B cell (primary cell): ENCODE data around the gene DGKQ. TPM values are rescaled to one million over a fixed set of nuclear protein-coding genes. Genes with fewer than 3 reads are reported as not detected.
A peak's percentile ranks its signal among the peaks of the same experiment; 100 is the strongest.
"Not testable (repeated sequence)": the region's sequence is repeated elsewhere in the genome, so short reads cannot be mapped to it uniquely, and the experiment has no call there.

Experiments used
- ATAC-seq: fragments of 200-7000 bp; cut with Tn5 transposase; one replicate; pipeline ENCODE4 v1.10.0; 2021; ENCODE audit warnings: low read depth, mild to moderate bottlenecking, moderate number of reproducible peaks, moderate library complexity
- CTCF ChIA-PET: fragments of 350-600 bp; sonication (Branson Sonifier 250); formaldehyde crosslinking; loops from one replicate; lab custom pipeline; 2021; ENCODE audit warnings: antibody characterized with exemption, inconsistent platforms; lab: Charles Lee
- POLR2A ChIA-PET: fragments of 350-600 bp; sonication (Branson Sonifier 250); formaldehyde crosslinking; loops from one replicate; lab custom pipeline; 2021; ENCODE audit warnings: antibody characterized with exemption; lab: Charles Lee
- DNase-seq: peaks from one replicate; pipeline ENCODE4 v3.0.0; 2013
- H2AFZ ChIP-seq: 2 replicates; pipeline ENCODE4 v1.6.1; 2012; ENCODE audit warnings: mild to moderate bottlenecking, low read depth, low read length; ENCODE audit not compliant: insufficient read depth, poor library complexity, severe bottlenecking
- H3K27ac ChIP-seq, 2 donors: 1 replicate in 1 of 2; 2 replicates in 1 of 2; pipeline ENCODE4 v1.5.1; 2012 to 2013; ENCODE audit warnings: low read length in 2 of 2, mild to moderate bottlenecking in 2 of 2, moderate library complexity in 1 of 2
- H3K27me3 ChIP-seq, 4 experiments: fragments of 200-600 bp in 1 of 4; sonication (generic) in 1 of 4; replicated peaks in 1 of 4; 1 replicate in 2 of 4; 2 replicates in 2 of 4; pipeline versions ENCODE4 v1.6.1 to v1.7.0; 2013 to 2016; ENCODE audit warnings: low read length in 3 of 4, mild to moderate bottlenecking in 2 of 4, mixed read lengths in 1 of 4, moderate library complexity in 1 of 4; ENCODE audit not compliant: insufficient read depth in 4 of 4, control insufficient read depth in 3 of 4; ENCODE audit errors: control extremely low read depth in 1 of 4
- H3K36me3 ChIP-seq, 2 experiments: replicated peaks in 1 of 2; 1 replicate in 1 of 2; 2 replicates in 1 of 2; pipeline versions ENCODE4 v1.6.1 to v1.7.1; 2013; ENCODE audit warnings: low read length in 1 of 2; ENCODE audit not compliant: insufficient read depth in 2 of 2, control insufficient read depth in 1 of 2; ENCODE audit errors: control extremely low read depth in 1 of 2, extremely low read depth in 1 of 2
- H3K4me1 ChIP-seq, 2 donors: fragments of 200-600 bp in 1 of 2; sonication (generic) in 1 of 2; 1 replicate in 1 of 2; 2 replicates in 1 of 2; pipeline versions ENCODE4 v1.5.1 to v1.6.1; 2013 to 2017; ENCODE audit warnings: low read length in 2 of 2; ENCODE audit not compliant: control insufficient read depth in 2 of 2, insufficient read depth in 2 of 2
- H3K4me2 ChIP-seq: replicated peaks from 2 replicates; pipeline ENCODE3; 2012; ENCODE audit warnings: mild to moderate bottlenecking, low read depth, low read length; ENCODE audit not compliant: poor library complexity, severe bottlenecking
- H3K4me3 ChIP-seq, 5 experiments: fragments of 200-600 bp in 1 of 5; sonication (generic) in 1 of 5; 1 replicate in 3 of 5; 2 replicates in 2 of 5; pipeline versions ENCODE4 v1.5.1 to v1.7.0; 2011 to 2016; ENCODE audit warnings: low read length in 4 of 5, mild to moderate bottlenecking in 4 of 5, low read depth in 2 of 5, control low read depth in 1 of 5, moderate library complexity in 1 of 5; ENCODE audit not compliant: insufficient read depth in 1 of 5; ENCODE audit errors: control extremely low read depth in 1 of 5, extremely low read depth in 1 of 5
- H3K79me2 ChIP-seq: fragments of 200-600 bp; sonication (generic); one replicate; pipeline ENCODE4 v1.6.0; 2016; ENCODE audit warnings: low read length; ENCODE audit not compliant: control insufficient read depth, insufficient read depth
- H3K9ac ChIP-seq: fragments of 200-600 bp; sonication (generic); 2 replicates; pipeline ENCODE4 v1.6.1; 2017; ENCODE audit warnings: mild to moderate bottlenecking, low read length, moderate library complexity
- H3K9me3 ChIP-seq, 3 donors: one replicate each; pipeline versions ENCODE4 v1.6.1 to v1.7.1; 2013; ENCODE audit warnings: low read length in 2 of 3; ENCODE audit not compliant: control insufficient read depth in 2 of 3, insufficient read depth in 1 of 3; ENCODE audit errors: control extremely low read depth in 1 of 3
- H4K20me1 ChIP-seq: 2 replicates; pipeline ENCODE4 v1.6.0; 2012; ENCODE audit warnings: mild to moderate bottlenecking, low read length; ENCODE audit not compliant: insufficient read depth, control insufficient read depth, poor library complexity, severe bottlenecking
- H3K27ac Mint-ChIP-seq: one replicate; pipeline ENCODE4 v1.8.0; 2021; ENCODE audit warnings: mixed read lengths
- H3K27me3 Mint-ChIP-seq: one replicate; pipeline ENCODE4 v1.8.0; 2021; ENCODE audit warnings: mixed read lengths
- H3K4me1 Mint-ChIP-seq: one replicate; pipeline ENCODE4 v1.8.0; 2021; ENCODE audit warnings: mixed read lengths
- H3K4me3 Mint-ChIP-seq: one replicate; pipeline ENCODE4 v1.8.0; 2021; ENCODE audit warnings: mixed read lengths
- H3K9me3 Mint-ChIP-seq: one replicate; pipeline ENCODE4 v1.8.0; 2022; ENCODE audit warnings: mixed read lengths; ENCODE audit not compliant: insufficient read depth
- EZH2 ChIP-seq: IDR thresholded peaks from 2 replicates; pipeline ENCODE4 v1.6.1; 2012; ENCODE audit warnings: borderline replicate concordance, low read depth, mild to moderate bottlenecking, moderate library complexity, low read length; ENCODE audit not compliant: insufficient read depth, poor library complexity, severe bottlenecking
- WGBS: methylation state at CpG from one replicate; pipeline ENCODE4 v1.1.5; 2013; ENCODE audit warnings: missing lambda C conversion rate; ENCODE audit not compliant: insufficient coverage; 5-methylcytosine and 5-hydroxymethylcytosine counted together
- intact Hi-C: fragments of 100-400 bp; cut with micrococcal nuclease; formaldehyde crosslinking; loops from one replicate; pipeline ENCODE4 v1.10.0; 2022
- polyA plus RNA-seq: library from polyadenylated mRNA; depleted of rRNA; stranded (reverse); fragments of >200 nt; gene quantifications from 2 replicates; pipeline ENCODE4 v1.2.3, GENCODE V29; 2012
- total RNA-seq, 2 donors: library from RNA; stranded (reverse); fragments of 120-200 nt in 1 of 2; gene quantifications; 1 replicate in 1 of 2; 2 replicates in 1 of 2; pipeline versions ENCODE4 v1.2.3 to v1.2.4, GENCODE V29; 2013 to 2022
- TF ChIP-seq, protein P1 (sequence below): fragments of 200-600 bp; IDR thresholded peaks from one replicate; pipeline ENCODE4 v1.8.0; 2022; ENCODE audit warnings: antibody characterized with exemption, mild to moderate bottlenecking

Gene DGKQ
- total and polyA plus RNA-seq, 2 donors (not counting 1 experiment from before 2014, with no cell fraction given): 22.6 to 30.4 TPM

DNA sequence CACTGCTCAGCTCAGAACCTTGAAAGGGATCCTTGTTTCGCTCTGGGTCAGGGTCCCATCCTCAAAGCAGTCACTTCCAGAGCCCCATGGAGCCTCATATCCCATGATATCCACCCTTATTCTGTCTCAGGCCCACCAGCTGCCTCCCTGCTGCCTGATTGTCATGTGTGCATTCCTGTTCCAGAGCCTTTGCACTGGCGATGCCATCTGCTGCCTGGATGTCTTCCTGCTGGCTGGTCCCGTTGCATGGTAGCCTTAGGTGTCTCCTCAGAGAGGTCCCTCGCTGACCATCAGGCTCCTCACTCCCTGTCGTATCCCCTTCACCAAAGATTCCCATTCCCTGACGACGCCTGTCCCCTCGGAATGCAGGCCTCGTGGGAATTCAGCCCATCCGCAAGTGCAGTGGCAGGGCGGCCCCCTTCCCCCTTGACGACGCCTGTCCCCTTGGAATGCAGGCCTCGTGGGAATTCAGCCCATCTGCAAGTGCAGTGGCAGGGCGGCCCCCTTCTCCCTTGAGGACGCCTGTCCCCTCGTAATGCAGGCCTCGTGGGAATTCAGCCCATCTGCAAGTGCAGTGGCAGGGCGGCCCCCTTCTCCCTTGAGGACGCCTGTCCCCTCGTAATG, 26.0 kb upstream of the DGKQ start:
- H3K79me2 ChIP-seq, H3K4me3 ChIP-seq, H3K4me2 ChIP-seq, intact Hi-C loops, H3K27ac ChIP-seq, H3K9ac ChIP-seq, H3K36me3 ChIP-seq, DNase-seq, H2AFZ ChIP-seq, H4K20me1 ChIP-seq, H3K9me3 Mint-ChIP-seq, ATAC-seq: not testable (repeated sequence)
- Histone ChIP-seq H3K9me3 (peaks cover 0 to 43% (median 0%) of the 10 kb centered on the region in 3 donors), H3K27me3 (peaks cover 0 to 66% (median 31%) of the 10 kb centered on the region in 4 experiments), H3K4me1 (peaks cover 30 to 42% of the 10 kb centered on the region in 2 donors)
- peaks cover 18% of the 10 kb centered on the region for H3K27me3 Mint-ChIP-seq
- 41% methylated on average over 13 of the region's 21 CpGs for WGBS
- H3K27ac Mint-ChIP-seq: peak overlapping the region; percentile 80
- peaks cover 31% of the 10 kb centered on the region for H3K4me1 Mint-ChIP-seq
- H3K4me3 Mint-ChIP-seq: peak overlapping the region; percentile 69
- ChIA-PET CTCF (interaction anchor here (1.5 kb wide), 1 partner anchor 256 kb away, joined by 4 read pairs; no protein-coding TSS in a partner anchor), POLR2A (interaction anchor here (0.7 kb wide), 1 partner anchor 26 kb away, joined by 3 read pairs; no protein-coding TSS in a partner anchor)

DNA sequence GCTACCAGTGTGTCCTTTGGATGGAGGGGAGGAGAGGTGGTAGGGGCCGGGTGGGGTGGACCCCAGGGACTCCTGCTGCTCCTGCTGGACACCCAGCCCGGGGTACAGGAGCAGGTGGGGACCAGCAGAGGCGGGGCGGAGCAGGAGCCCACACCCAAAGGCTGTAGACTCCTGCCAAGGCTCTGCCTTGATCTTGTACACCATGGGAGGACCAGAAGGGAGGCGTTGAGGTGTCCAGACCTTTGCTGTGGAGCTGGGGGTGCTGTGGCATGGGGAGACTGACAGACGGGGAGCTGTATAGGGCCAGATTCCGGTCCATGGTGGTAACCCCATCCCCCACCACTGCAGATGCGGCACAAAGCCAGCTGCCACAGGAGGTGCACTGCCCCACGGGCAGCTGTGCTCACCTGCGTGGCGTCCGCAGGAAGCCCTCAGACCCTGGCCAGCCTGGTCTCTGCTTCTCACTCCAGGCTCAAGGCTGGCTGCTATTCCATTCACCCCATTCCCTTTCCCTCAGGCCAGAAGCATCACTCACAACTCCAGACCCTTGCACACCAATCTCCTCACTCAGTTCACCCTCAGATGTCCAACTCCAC, 24.8 kb upstream of the DGKQ start:
- Mint-ChIP-seq H3K27ac (no peak overlapping the region), H3K4me1 (peaks cover 29% of the 10 kb centered on the region), H3K9me3 (no peaks in the 10 kb centered on the region), H3K27me3 (peaks cover 13% of the 10 kb centered on the region), H3K4me3 (peak overlapping the region; percentile 44)
- no peaks in the 10 kb centered on the region for H3K79me2 ChIP-seq
- ATAC-seq: no peak
- H3K4me3 ChIP-seq: no peak overlapping the region
- H3K9me3 ChIP-seq: peaks cover 0 to 35% (median 0%) of the 10 kb centered on the region in 3 donors
- CTCF ChIA-PET: interaction anchor here (1.0 to 1.5 kb wide), 2 partner anchors 11 to 255 kb away, joined by 4 to 5 read pairs; partner anchors contain the start of gene IDUA
- H3K36me3 ChIP-seq: no peaks in the 10 kb centered on the region
- peaks cover 30 to 33% of the 10 kb centered on the region in 2 donors for H3K4me1 ChIP-seq
- POLR2A ChIA-PET: interaction anchor here (0.6 kb wide), 1 partner anchor 131 kb away, joined by 3 read pairs; no protein-coding TSS in a partner anchor
- no peak for TF ChIP-seq EZH2
- TF ChIP-seq, protein P1, sequence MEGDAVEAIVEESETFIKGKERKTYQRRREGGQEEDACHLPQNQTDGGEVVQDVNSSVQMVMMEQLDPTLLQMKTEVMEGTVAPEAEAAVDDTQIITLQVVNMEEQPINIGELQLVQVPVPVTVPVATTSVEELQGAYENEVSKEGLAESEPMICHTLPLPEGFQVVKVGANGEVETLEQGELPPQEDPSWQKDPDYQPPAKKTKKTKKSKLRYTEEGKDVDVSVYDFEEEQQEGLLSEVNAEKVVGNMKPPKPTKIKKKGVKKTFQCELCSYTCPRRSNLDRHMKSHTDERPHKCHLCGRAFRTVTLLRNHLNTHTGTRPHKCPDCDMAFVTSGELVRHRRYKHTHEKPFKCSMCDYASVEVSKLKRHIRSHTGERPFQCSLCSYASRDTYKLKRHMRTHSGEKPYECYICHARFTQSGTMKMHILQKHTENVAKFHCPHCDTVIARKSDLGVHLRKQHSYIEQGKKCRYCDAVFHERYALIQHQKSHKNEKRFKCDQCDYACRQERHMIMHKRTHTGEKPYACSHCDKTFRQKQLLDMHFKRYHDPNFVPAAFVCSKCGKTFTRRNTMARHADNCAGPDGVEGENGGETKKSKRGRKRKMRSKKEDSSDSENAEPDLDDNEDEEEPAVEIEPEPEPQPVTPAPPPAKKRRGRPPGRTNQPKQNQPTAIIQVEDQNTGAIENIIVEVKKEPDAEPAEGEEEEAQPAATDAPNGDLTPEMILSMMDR: no peak
- 50% methylated on average over 11 of the region's 12 CpGs for WGBS
- no peak overlapping the region for H2AFZ ChIP-seq
- H3K9ac ChIP-seq: no peak overlapping the region
- intact Hi-C loops: no loop called here
- H4K20me1 ChIP-seq: peaks cover 8% of the 10 kb centered on the region
- H3K27ac ChIP-seq: no peak overlapping the region
- no peak for DNase-seq
- H3K27me3 ChIP-seq: peaks cover 0 to 55% (median 22%) of the 10 kb centered on the region in 4 experiments
- peak overlapping the region; percentile 72 for H3K4me2 ChIP-seq
